Type B pancreatic cell (in vitro differentiated cells): ENCODE measurements around the gene WFIKKN2. TPM values are rescaled to one million over a fixed set of nuclear protein-coding genes. Genes with fewer than 3 reads are reported as not detected.

Experiments
- DNase-seq: peaks from one replicate; pipeline ENCODE4 v3.0.0; 2021; ENCODE audit warnings: mixed read lengths; ENCODE audit not compliant: unreplicated experiment; ENCODE audit errors: extremely low spot score
- H3K27ac Mint-ChIP-seq: 2 replicates; pipeline ENCODE4 v1.8.0; 2021; ENCODE audit warnings: mild to moderate bottlenecking, mixed read lengths
- H3K27me3 Mint-ChIP-seq: 2 replicates; pipeline ENCODE4 v1.8.0; 2021; ENCODE audit warnings: mixed read lengths
- H3K36me3 Mint-ChIP-seq: 2 replicates; pipeline ENCODE4 v1.8.0; 2021; ENCODE audit warnings: mixed read lengths
- H3K4me1 Mint-ChIP-seq: one replicate; pipeline ENCODE4 v1.8.0; 2021; ENCODE audit warnings: mixed read lengths; ENCODE audit not compliant: unreplicated experiment
- H3K4me3 Mint-ChIP-seq: 2 replicates; pipeline ENCODE4 v1.8.0; 2021; ENCODE audit warnings: mild to moderate bottlenecking, mixed read lengths
- H3K9me3 Mint-ChIP-seq: 2 replicates; pipeline ENCODE4 v1.8.0; 2021; ENCODE audit warnings: mixed read lengths
- total RNA-seq: library from RNA; stranded (reverse); gene quantifications from 2 replicates; pipeline ENCODE4 v1.2.1, GENCODE V29; 2021; ENCODE audit warnings: low replicate concordance
- TF ChIP-seq, protein P1 (sequence below): fragments of 200-600 bp; sonication (generic); conservative IDR thresholded peaks from 2 replicates; pipeline ENCODE4 v1.5.0; 2021; ENCODE audit warnings: antibody characterized with exemption, mild to moderate bottlenecking

The WFIKKN2 gene
- total RNA-seq, 1 donor from 2014 or later = 1.7 TPM

GRCh38 chr17:50841949-50842354 lies 6.6 kb downstream of the WFIKKN2 start:
- no peak overlapping the region for H3K4me3 Mint-ChIP-seq
- DNase-seq = peak; percentile 84
- H3K27ac Mint-ChIP-seq = peak overlapping the region; percentile 54
- no peaks in the 10 kb centered on the region for H3K9me3 Mint-ChIP-seq
- H3K36me3 Mint-ChIP-seq = no peaks in the 10 kb centered on the region
- H3K27me3 Mint-ChIP-seq = no peaks in the 10 kb centered on the region
- H3K4me1 Mint-ChIP-seq = peaks cover 19% of the 10 kb centered on the region
- TF ChIP-seq, protein P1, sequence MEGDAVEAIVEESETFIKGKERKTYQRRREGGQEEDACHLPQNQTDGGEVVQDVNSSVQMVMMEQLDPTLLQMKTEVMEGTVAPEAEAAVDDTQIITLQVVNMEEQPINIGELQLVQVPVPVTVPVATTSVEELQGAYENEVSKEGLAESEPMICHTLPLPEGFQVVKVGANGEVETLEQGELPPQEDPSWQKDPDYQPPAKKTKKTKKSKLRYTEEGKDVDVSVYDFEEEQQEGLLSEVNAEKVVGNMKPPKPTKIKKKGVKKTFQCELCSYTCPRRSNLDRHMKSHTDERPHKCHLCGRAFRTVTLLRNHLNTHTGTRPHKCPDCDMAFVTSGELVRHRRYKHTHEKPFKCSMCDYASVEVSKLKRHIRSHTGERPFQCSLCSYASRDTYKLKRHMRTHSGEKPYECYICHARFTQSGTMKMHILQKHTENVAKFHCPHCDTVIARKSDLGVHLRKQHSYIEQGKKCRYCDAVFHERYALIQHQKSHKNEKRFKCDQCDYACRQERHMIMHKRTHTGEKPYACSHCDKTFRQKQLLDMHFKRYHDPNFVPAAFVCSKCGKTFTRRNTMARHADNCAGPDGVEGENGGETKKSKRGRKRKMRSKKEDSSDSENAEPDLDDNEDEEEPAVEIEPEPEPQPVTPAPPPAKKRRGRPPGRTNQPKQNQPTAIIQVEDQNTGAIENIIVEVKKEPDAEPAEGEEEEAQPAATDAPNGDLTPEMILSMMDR = peak; percentile 90

GRCh38 chr17:50842506-50843149 lies 7.2 kb downstream of the WFIKKN2 start:
- H3K4me1 Mint-ChIP-seq = peaks cover 19% of the 10 kb centered on the region
- no peaks in the 10 kb centered on the region for H3K27me3 Mint-ChIP-seq
- H3K27ac Mint-ChIP-seq = no peak overlapping the region
- peak; percentile 63 for DNase-seq
- TF ChIP-seq, protein P1 = no peak
- H3K9me3 Mint-ChIP-seq = no peaks in the 10 kb centered on the region
- no peak overlapping the region for H3K4me3 Mint-ChIP-seq
- no peaks in the 10 kb centered on the region for H3K36me3 Mint-ChIP-seq

- no peaks in the 10 kb centered on the region for H3K27me3 Mint-ChIP-seq
- H3K36me3 Mint-ChIP-seq = no peaks in the 10 kb centered on the region
- no peak overlapping the region for H3K4me3 Mint-ChIP-seq
- DNase-seq = peak; percentile 47
- peaks cover 20% of the 10 kb centered on the region for H3K4me1 Mint-ChIP-seq
- H3K27ac Mint-ChIP-seq = no peak overlapping the region
- TF ChIP-seq, protein P1 = no peak
- H3K9me3 Mint-ChIP-seq = no peaks in the 10 kb centered on the region
Observed at GRCh38 chr17:50843150-50843905, 7.9 kb downstream of the WFIKKN2 start.

DNA sequence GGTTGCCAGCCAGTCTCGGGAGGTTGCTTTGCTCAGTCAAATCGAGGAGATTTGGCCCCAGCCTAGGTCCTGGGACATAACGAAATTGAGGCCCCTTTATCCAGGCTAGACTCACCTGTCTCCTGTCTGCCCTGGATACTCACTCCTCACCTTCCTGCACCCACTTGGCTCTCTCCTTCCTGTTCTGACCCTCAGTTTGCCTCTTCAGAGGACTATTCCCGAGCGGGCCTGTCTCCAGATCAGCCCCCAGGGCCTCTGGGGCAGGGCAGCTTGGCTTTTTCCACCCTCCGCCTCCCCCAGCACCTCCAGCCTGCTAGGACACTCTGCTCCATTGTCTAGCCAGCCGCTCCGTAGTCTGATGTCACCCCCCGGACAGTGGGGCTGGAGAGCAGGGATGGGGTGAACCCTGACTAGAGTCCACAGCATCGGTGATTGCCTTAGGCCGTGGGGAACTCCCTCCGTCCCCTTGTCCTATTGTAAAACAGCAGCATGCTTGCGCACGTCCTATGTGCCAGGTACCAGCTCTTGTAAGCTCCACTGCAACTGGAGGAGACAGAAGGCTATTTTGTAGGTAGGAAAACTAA lies 8.8 kb downstream of the WFIKKN2 start:
- H3K4me1 Mint-ChIP-seq = peaks cover 21% of the 10 kb centered on the region
- H3K4me3 Mint-ChIP-seq = no peak overlapping the region
- TF ChIP-seq, protein P1 = no peak
- no peak overlapping the region for H3K27ac Mint-ChIP-seq
- H3K9me3 Mint-ChIP-seq = no peaks in the 10 kb centered on the region
- H3K27me3 Mint-ChIP-seq = no peaks in the 10 kb centered on the region
- no peaks in the 10 kb centered on the region for H3K36me3 Mint-ChIP-seq
- peak; percentile 54 for DNase-seq

- DNase-seq = peak; percentile 55
- Mint-ChIP-seq H3K9me3 (no peaks in the 10 kb centered on the region), H3K4me1 (peaks cover 27% of the 10 kb centered on the region), H3K36me3 (no peaks in the 10 kb centered on the region), H3K27me3 (no peaks in the 10 kb centered on the region), H3K4me3 (peak overlapping the region; percentile 6), H3K27ac (peak overlapping the region; percentile 82)
- TF ChIP-seq, protein P1 = no peak
Observed at GRCh38 chr17:50845240-50846147, 10.1 kb downstream of the WFIKKN2 start.
